A172 (cell line): ENCODE results near the gene SPATA31C1. TPM values are rescaled to one million over a fixed set of nuclear protein-coding genes. Genes with fewer than 3 reads are reported as not detected.
"Not testable (repeated sequence)": the region's sequence is repeated elsewhere in the genome, so short reads cannot be mapped to it uniquely, and the experiment has no call there.

Experiments
- DNase-seq: peaks from one replicate; pipeline ENCODE4 v3.0.0-alpha.2; 2015; ENCODE audit warnings: low spot score
- total RNA-seq: library from RNA; depleted of rRNA; stranded (reverse); fragments of >200 nt; shearing (Covaris generic); gene quantifications from 2 replicates; pipeline ENCODE4 v1.2.3, GENCODE V29; 2014

The SPATA31C1 gene
- total RNA-seq, 1 experiment from 2014 or later, result not detected

DNA sequence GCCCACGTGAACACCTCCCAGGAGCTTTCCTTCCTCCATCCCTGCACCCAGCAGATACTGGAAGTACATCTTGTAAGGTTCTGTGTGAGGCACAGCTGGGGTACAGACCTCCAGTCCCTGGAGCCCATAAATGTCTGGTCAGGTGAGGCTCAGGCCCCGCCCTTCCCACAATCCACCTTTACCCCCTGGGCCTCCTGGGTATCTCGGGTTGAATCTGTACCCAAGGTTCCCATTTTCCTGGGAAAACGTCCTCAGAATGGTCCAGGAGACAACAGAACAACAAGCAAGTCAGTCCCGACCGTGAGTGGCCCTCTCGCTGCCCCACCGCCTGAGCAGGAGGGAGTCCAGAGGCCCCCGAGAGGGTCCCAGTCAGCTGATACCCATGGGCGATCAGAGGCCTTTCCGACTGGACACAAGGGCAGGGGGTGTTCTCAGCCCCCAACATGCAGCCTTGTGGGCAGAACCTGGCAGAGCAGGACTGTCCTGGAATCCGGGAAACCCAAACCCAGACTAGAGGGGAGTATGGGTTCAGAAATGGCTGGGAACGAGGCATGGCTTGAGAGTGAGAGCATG, 30.7 kb upstream of the SPATA31C1 start:
- DNase-seq, result no peak

DNA sequence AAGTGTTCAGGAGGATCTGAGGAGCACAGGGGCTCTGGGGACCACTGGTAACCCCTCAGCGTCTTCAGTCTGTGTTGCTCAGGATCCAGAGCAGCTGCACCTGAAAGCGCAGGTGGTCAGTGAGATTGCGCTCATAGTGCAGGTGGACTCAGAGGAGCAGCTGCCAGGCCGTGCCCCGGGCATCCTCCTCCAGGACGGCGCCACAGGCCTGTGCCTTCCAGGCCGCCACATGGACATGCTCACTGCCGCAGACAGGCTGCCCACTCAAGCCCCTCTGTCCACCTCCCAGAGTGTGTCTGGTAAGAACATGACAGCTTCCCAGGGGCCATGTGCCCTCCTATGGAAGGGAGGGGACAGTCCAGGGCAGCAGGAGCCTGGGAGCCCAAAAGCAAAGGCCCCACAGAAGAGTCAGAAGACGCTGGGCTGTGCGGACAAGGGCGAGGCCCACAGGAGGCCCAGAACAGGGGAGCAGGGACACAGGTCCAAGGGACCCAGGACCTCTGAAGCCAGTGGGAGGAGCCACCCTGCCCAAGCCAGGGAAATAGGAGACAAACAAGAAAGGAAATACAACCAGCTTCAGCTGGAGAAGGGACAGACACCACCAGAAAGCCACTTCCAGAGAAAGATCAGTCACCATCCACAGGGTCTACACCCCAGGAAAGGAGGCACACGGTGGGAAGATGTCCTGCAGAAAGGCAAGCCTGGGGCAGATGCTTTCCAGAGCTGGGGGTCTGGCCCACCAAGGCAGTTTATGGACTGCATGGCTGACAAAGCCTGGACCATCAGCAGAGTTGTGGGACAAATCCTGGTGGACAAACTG, 29.9 kb upstream of the SPATA31C1 start:
- no peak for DNase-seq

DNA sequence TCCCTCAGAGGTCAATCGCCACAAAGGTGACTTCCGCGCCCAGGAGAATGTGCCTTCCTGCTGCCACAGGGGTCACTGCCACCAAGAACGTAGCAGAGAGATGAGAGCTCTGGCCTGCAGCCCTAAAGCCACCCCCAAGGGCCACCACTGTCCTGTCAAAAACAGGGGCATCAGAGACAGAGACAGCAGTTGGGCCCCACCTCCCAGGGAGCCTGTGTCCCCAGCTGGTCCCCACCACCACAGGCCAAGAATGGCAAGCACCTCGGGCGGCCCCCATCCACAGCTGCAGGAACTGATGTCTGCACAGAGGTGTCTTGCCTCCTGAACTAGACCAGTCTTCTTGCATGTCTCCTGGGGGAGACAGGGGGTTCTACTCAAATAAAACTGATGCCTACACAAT, 29.3 kb upstream of the SPATA31C1 start:
- no peak for DNase-seq

DNA sequence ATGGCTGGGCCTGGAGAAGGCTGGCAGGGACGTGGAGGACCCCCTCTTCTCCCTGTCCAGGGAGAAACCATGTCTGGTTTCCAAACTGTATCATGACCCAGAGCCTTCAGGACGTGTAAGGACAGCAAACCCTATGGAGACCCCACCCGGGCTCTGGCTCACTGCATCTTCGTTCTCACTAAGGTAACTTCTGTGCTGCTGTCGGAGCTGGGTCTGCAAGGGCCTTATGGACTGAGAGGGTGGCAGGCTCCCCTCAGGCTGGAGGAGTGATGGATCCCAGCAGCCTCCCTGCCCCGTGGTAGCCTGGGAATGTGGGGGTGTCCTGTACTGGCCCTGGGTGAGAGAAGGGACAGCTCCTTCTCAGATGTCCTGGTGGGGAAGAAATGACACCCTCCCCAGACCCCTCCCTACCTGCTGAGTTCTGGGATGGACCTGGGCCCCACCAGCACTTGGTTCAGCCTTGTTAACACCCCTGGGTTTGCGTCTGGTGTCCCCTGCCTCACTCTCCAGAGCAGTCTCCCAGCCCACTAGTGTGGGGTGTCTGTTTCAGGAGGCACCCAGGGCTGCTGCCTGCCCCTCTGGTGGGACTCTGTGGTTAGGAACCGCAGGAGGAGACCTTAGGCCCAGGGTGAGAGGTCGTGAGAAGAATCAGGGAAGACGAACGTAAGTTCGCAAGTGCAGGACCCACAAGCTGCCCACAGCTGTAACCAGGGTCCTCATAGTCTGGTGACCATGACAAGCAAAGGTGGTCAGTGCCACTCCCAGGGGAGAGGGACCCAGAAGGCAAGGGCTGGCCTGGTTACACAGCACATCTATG, 28.5 kb upstream of the SPATA31C1 start:
- no peak for DNase-seq

DNA sequence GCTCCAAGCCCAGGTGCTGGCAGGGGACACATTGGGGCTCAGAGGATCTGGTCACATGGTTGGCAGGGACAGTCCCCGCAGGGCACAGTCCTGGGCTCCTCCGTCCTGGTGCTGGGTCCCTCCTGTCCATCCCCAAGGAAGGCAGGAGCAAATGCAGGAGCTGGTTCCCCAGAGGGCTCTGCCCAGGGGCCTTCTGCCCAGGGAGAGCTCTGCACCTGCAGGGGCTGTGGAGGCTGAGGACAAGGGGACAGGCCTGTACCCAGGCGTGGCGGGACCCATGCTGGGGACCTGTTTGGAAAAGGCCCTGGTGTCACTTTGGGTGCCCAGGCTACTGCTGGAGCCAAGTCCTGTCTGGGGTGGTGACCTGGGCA, 27.9 kb upstream of the SPATA31C1 start:
- DNase-seq, result no peak

DNA sequence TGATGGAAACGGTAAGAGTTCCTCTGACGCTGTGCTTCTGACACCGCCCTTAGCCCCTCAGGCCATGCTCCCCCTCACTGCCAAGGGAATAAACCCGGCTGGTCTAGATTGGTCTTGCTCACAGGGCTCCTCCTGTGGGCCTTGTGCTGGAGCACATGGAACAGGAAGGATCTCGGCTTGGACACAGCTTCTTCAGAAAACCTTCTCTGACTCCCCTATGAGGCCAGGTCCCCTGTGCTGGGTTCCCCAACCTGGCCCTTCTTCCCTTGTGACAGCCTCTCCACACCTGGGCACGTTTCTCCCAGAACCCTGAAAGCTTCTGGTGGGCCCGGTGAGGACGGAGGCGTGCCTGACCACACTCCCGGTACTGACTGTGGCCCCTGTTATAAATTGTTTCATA, 26.9 kb upstream of the SPATA31C1 start:
- DNase-seq, result no peak

DNA sequence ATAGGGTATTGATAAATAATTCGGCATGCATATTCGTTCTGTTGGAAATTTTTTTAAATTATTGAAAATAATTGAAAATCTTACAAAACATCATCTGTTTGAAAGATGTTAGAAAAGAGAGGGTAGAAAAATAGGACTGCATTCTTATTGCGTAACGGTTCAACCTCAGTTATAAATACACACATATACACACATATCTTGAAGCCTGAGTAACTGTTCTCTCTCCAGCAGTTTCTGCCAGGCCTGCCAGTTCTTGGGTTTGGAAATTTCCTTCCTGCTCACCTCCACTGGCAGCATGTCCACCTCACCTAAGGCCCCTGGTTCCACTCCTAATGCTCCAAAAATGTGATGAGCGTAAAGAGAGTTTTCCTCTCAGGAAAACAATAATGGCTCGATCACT, 26.0 kb upstream of the SPATA31C1 start:
- DNase-seq, result no peak

DNA sequence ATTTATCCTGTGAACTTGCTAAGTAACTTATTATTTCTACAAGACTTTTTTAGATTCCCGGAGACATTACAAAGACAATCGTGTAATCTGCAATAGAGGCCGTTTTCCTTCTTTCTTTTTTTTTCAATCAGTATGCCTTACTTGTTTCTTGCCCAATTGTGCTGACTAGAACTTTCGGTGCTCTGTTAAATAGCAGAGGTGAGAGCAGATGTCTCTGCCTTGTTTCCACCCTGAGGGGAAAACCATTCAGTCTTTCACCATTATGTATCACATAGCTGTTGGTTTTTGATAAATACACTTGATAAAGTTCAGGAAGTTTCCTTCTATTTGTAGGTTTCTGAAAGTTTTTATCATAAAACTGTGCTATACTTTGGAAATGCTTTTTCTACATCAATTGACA, 24.8 kb upstream of the SPATA31C1 start:
- no peak for DNase-seq

DNA sequence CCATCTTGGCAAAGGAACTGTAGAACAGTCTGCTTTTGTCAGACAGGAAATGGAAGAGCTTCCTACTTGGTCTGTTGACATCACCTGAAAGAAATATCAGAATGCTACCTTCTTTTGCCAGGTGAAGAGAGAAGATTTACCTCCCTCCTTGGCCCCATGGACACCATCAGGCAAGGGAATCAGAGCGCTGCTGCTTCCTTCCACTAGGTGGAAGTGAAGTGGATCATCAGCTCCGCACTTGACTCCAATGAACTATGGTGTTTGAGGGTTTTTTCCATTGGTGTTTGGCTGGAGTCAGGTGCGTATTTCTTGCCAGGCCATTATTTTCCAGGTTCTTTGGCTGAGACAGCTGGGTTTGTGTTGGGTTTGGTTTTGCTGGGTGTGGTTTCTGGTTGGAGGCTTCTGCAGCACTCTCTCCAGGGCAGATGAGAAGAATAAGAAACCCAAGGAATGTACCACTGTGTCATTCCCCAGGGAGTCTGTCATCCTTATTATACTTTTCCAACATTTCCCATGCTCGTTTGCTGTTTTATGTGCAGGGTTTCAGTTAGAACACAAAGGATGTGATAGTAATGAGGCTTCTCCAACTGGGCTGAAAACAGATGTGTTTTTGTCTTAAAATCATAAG, 22.6 kb upstream of the SPATA31C1 start:
- DNase-seq, result no peak

DNA sequence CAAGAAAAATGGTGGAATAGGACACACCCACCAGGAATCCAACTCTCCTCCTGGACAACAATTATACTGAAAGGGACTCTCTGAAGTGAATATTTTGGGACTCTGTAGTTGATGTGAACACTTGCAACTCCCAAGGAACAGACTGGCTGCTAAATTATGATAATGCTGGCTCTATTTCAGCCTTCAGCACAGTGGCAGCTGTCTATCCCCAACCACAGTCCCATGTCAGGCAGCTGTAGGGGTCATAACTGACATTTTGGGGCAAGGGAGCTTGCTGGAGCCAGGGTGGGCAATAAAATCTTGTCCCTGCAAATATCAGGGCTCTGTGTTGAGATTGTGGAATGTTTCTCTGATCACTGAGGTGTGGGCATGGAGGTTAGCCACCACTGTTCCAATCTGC, 20.9 kb upstream of the SPATA31C1 start:
- no peak for DNase-seq

DNA sequence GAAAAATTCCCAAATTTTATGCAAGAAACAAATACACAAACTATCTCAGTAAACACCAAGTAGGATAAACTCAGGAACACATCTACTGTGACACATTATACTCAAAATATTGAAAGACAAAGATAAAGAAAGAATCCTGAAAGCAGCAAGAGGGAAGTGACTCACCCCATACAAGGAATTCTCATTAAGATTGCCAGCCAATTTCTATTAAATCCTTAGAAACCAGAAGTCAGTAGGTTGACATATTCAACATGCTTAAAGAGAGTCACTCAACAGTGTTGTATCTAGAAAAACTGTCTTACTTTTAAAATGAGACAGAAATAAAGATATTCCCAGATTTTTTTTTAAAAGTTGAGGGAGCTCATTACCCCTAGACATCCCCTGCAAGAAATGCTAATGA, 19.6 kb upstream of the SPATA31C1 start:
- peak; percentile 54 for DNase-seq

DNA sequence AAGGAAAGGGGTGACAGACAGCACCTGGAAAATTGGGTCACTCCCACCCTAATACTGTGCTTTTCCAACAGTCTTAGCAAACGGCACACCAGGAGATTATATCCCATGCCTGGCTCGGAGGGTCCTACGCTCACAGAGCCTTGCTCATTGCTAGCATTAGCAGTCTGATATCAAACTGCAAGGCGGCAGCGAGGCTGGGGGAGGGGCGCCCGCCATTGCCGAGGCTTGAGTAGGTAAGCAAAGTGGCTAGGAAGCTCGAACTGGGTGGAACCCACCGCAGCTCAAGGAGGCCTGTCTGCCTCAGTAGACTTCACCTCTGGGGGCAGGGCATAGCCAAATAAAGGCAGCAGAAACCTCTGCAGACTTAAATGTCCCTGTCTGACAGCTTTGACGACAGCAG, 15.4 kb upstream of the SPATA31C1 start:
- DNase-seq, result not testable (repeated sequence)

DNA sequence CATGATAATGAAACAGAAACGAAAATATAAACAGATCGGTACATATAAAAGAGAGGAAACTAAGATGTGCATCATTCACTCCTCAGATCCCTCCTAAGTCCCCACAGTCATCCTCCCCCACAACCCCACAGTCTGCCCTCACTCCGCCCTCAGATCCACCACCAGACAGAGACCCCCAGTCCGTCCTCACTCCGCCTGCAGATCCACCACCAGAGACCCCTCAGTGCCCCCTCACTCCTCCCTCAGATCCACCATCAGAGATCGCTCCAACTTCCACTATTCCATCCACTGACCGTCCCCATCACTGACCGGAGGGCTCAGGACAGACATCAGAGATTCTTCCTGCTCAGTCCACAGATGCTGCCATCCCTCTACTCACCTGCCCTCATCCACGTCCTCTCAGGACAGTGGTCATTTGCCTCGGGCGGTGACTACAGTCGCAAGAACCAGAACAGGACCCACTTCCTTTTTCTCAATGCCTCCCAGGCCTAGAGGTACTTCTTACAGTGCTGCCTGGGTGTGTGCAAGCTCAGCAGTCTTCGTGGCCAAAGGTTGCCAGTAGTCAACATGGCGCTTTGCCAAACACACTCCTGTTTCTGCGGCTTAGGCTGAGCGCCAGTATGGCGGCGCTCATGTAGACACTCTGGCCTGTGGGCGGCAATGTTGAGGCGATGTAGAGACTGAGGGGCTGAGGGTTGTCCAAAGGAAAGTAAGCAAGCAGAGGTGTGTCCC, 8.3 kb upstream of the SPATA31C1 start:
- no peak for DNase-seq

DNA sequence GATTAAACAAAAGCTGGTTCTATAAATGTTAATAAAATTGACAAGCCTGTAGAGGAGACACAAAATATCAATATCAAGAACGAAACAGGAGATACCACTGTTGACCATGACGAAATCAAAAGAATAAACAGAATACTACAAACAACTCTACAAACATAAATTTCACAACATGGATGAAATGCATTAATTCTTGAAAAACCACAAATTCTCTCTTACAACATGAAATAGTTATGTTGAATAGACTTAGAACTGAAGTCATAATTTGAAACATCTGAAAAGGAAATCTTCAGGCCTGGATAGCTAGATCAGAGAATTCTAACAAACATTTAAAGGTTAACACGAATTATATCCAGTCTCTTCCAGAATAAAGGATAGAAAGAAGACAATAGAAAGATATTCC, 6.9 kb upstream of the SPATA31C1 start:
- no peak for DNase-seq

DNA sequence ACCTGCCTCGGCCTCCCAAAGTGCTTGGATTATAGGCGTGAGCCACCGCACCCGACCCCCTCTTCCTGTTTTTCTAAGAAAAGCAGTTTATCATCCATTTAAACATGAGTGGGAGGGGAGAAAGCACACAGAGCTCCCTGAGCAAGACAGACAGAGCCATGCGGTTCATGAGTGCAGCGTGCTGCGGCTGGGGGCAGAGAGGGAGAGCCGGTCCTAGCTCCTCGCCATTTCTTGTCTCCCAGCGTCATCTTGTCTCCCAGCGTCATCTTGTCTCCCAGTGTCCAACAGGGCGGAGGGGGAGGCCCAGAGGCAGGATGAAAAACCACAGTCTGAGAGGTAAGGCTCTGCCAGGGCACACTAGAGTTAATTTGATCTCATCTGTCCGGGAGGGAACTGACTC, 1.3 kb downstream of the SPATA31C1 start:
- not testable (repeated sequence) for DNase-seq

DNA sequence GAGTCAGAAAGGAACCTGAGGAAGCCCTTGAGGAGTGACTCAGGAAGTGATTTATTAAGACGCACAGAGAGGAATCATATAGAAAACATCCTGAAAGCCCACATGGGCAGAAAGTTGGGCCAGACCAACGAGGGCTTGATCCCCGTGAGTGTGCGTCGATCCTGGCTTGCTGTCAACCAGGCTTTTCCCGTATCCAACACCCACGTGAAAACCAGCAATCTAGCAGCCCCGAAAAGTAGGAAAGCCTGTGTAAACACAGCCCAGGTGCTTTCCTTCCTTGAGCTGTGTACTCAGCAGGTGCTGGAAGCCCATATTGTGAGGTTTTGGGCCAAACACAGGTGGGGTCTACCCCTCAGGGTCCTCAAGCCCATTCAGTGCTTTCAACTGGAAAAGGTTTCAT, 3.8 kb downstream of the SPATA31C1 start:
- DNase-seq, result not testable (repeated sequence)

DNA sequence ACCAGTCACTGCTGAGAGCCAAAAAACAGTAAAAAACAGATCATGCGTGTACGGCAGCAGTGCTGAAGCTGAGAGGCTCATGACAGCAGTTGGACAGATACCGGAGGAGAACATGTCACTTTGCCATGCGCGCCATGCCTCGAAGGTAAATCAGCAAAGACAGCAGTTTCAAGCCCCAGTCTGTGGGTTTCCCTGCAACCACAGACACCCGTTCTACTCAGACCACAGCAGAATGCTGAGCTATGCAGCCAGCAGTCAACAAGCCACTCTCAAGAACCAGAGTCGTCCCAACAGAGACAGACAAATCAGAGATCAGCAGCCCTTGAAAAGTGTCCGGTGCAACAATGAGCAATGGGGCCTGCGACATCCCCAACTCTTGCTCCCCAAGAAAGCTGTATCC, 5.2 kb downstream of the SPATA31C1 start:
- not testable (repeated sequence) for DNase-seq

DNA sequence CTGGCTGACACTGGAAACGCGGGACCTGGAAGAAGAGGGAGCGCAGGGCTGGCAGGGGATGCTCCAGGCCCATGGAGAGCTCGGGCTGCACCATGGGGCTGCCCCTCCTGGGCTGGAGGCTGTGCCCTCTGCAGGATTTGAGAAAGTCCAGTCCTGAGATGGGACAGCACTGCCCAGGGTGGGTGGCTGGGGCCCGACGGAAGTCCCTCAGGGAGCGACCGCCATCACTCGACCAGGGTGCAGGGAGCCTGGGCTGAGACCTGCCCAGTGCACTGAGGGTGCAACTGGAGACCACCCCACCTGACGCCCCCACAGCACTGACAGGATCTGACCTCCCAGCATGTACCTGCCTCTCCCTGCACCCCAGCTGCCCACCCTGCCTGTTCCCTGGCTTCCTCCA, 7.1 kb downstream of the SPATA31C1 start:
- DNase-seq, result not testable (repeated sequence)

DNA sequence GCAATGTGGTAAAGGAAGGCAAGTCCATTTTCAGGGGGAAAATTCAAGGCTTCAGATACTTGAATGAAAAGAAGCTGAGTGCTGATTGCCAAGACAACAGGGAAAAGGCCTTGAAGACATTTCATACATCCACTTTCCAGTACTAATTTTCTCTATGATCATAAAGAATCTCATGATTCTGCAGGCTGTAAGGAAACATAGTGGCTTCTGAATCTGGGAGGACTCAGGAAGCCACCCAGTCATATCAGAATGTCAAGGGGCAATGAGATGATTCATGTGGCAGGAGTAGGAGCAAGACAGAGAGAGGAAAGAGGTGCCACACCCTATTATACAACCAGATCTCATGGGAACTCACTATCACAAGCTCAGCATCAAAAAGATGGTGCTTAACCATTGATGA, 11.4 kb downstream of the SPATA31C1 start:
- DNase-seq, result not testable (repeated sequence)

DNA sequence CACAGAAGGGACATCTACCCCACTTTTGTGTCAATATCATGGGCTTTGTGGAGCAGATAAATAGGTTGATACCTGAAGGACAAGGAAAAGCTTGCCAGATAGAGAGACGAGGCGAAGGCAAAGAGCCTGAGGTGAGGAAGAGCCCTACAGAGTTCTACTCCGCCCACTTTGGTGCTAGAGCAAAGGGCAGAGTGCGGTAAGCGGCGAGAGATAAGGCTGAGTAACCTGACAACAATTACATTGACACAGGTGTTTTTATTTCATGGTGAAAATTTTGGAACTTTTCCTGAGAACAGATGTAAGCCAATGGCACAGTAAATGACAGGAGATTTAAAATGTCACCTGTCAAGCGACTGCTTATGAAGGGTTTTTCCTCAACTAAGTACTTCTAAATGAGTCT, 16.7 kb downstream of the SPATA31C1 start:
- DNase-seq, result not testable (repeated sequence)

DNA sequence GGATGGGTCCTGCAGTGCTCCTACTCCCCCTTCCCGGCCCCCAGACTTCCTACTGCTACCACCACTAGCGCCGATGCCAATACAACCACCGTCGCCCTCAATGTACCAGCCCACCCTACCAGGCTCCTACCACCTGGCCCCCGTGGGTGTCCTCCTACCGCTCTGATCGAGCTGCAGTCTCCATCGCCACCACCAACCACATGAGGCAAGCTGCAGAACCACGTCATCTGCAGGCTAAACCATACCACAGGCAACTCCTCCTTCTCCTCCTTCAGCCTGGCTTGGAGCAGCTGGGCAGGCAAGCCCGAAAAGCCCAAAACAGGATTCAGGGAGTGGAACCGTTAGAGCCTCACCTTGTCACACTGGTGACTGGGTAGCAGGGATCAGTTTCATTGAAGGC, 19.6 kb downstream of the SPATA31C1 start:
- not testable (repeated sequence) for DNase-seq

DNA sequence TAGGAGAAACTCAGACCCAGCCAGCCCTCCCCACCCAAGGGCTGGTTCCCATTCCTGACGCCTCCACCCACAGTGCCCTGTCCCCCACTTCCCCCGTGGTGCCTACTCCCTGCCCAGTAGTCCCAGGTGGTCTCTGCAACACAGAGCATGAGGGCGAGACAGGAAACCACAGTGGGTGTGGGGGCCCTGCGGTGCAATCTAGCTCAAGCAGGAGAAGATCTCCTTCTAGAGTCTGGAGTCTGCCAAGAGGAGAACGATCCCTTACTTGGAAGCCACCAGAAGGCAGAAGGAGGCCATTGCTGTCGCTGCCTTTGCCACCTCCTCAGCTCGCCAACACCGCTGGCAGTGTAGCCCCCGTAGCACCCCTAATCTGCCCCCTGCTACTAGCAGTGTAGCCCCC, 20.2 kb downstream of the SPATA31C1 start:
- not testable (repeated sequence) for DNase-seq
